ENCODE measurements around the gene GDE1. TPM values are rescaled to one million over a fixed set of nuclear protein-coding genes. Genes with fewer than 3 reads are reported as not detected.
A peak's percentile ranks its signal among the peaks of the same experiment; 100 is the strongest.

GDE1 gene
- 75.9 and 77.8 TPM in 2 replicates for total RNA-seq
- long read RNA-seq, transcript GDE1-201 (6 exons, 2,958 nt), result major isoform, 570 of 646 reads
- long read RNA-seq, transcript GDE1-203 (6 exons, 2,238 nt), result minor isoform, 58 of 646 reads
- long read RNA-seq, partial matches to known transcripts, result 7 of 646 reads
- long read RNA-seq, other reads (novel, unspliced or antisense), result 8 of 646 reads

- peaks cover 4% of the 10 kb centered on the region for H3K36me3 Mint-ChIP-seq (ENCODE audit: unreplicated experiment)
- peak within 1 kb of the TSS; percentile 87 for H3K27ac Mint-ChIP-seq (ENCODE audit: unreplicated experiment)
- TF ChIP-seq CTCF (IDR thresholded peaks at IDR 0.05), result peak; percentile 44
- peaks cover 60% of the 10 kb centered on the region for H3K4me1 Mint-ChIP-seq (ENCODE audit: unreplicated experiment)
- DNase-seq (ENCODE audit: extremely low spot score, unreplicated experiment), result peak; percentile 97
- no peaks in the 10 kb centered on the region for H3K27me3 Mint-ChIP-seq (ENCODE audit: unreplicated experiment)
- H3K9me3 Mint-ChIP-seq (ENCODE audit: unreplicated experiment), result no peaks in the 10 kb centered on the region
- H3K4me3 Mint-ChIP-seq (ENCODE audit: unreplicated experiment), result peak within 1 kb of the TSS; percentile 89
These were observed at the start of gene GDE1 for GRCh38 chr16:19521471-19522396. GDE1 (minus strand) TSS chr16:19522098; CDS start chr16:19521964, 134 bp downstream.

DNA sequence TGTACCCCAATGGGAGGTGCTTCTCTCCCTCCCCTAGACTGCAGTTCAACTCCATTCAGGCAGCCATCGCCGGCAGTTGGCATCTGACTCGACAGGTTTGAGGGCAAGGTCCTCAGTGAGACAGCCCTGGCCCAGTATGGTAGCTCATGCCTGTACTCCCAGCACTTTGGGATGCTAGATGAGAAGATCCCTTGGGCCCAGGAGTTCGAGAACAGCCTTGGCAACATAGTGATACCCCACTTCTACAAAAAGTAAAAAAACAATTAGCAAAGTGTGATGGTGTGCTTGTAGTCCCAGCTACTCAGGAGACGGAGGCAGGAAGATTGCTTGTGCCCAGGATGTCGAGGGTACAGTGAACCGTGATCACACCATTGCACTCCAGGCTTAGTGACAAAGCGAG, 45.7 kb upstream of the GDE1 start:
- H3K4me1 Mint-ChIP-seq (ENCODE audit: unreplicated experiment), result no peaks in the 10 kb centered on the region
- H3K27me3 Mint-ChIP-seq (ENCODE audit: unreplicated experiment), result no peaks in the 10 kb centered on the region
- H3K36me3 Mint-ChIP-seq (ENCODE audit: unreplicated experiment), result peaks cover 30% of the 10 kb centered on the region
- no peak for DNase-seq (ENCODE audit: extremely low spot score, unreplicated experiment)
- no peak for TF ChIP-seq CTCF (IDR thresholded peaks at IDR 0.05)
- H3K27ac Mint-ChIP-seq (ENCODE audit: unreplicated experiment), result no peak overlapping the region
- no peak overlapping the region for H3K4me3 Mint-ChIP-seq (ENCODE audit: unreplicated experiment)
- peaks cover 6% of the 10 kb centered on the region for H3K9me3 Mint-ChIP-seq (ENCODE audit: unreplicated experiment)

GRCh38 chr16:19566362-19566761, 44.5 kb upstream of the GDE1 start:
- no peak overlapping the region for H3K27ac Mint-ChIP-seq (ENCODE audit: unreplicated experiment)
- H3K36me3 Mint-ChIP-seq (ENCODE audit: unreplicated experiment), result peaks cover 31% of the 10 kb centered on the region
- no peaks in the 10 kb centered on the region for H3K27me3 Mint-ChIP-seq (ENCODE audit: unreplicated experiment)
- DNase-seq (ENCODE audit: extremely low spot score, unreplicated experiment), result no peak
- TF ChIP-seq CTCF (IDR thresholded peaks at IDR 0.05), result no peak
- peaks cover 6% of the 10 kb centered on the region for H3K9me3 Mint-ChIP-seq (ENCODE audit: unreplicated experiment)
- H3K4me3 Mint-ChIP-seq (ENCODE audit: unreplicated experiment), result no peak overlapping the region
- no peaks in the 10 kb centered on the region for H3K4me1 Mint-ChIP-seq (ENCODE audit: unreplicated experiment)

GRCh38 chr16:19563377-19563776, 41.5 kb upstream of the GDE1 start:
- Mint-ChIP-seq H3K4me1 (ENCODE audit: unreplicated experiment) (peaks cover 1% of the 10 kb centered on the region), H3K36me3 (ENCODE audit: unreplicated experiment) (peaks cover 28% of the 10 kb centered on the region)

More at GRCh38 chr16:19563377-19563776, 41.5 kb upstream of the GDE1 start:
- Mint-ChIP-seq H3K27ac (ENCODE audit: unreplicated experiment) (no peak overlapping the region), H3K27me3 (ENCODE audit: unreplicated experiment) (no peaks in the 10 kb centered on the region), H3K9me3 (ENCODE audit: unreplicated experiment) (peaks cover 6% of the 10 kb centered on the region), H3K4me3 (ENCODE audit: unreplicated experiment) (no peak overlapping the region)
- TF ChIP-seq CTCF (IDR thresholded peaks at IDR 0.05), result no peak
- DNase-seq (ENCODE audit: extremely low spot score, unreplicated experiment), result no peak

Measured in osteocyte (in vitro differentiated cells).